AG04449 (cell line): Measurements from ENCODE around the gene ANXA2.
"Not testable (repeated sequence)": the region's sequence is repeated elsewhere in the genome, so short reads cannot be mapped to it uniquely, and the experiment has no call there.

Experiments used
- CTCF ChIA-PET: fragments of 350-600 bp; formaldehyde crosslinking; extraction: SDS; loops from one replicate; lab custom pipeline; 2021; ENCODE audit warnings: antibody characterized with exemption; lab: Yijun Ruan, JAX
- POLR2A ChIA-PET: fragments of 400-600, 350-600 bp; formaldehyde crosslinking; extraction: SDS; loops from one replicate; lab custom pipeline; 2020; ENCODE audit warnings: antibody characterized with exemption, inconsistent platforms; lab: Yijun Ruan, JAX
- DNase-seq: peaks from one replicate; pipeline ENCODE4 v3.0.0-alpha.2; 2010; ENCODE audit warnings: low read depth, low spot score
- H3K4me3 ChIP-seq: 2 replicates; pipeline ENCODE4 v1.5.1; 2011; ENCODE audit warnings: low read depth, mild to moderate bottlenecking, control low read depth, low read length
- TF ChIP-seq, protein P1 (sequence below): IDR thresholded peaks from one replicate; pipeline ENCODE4 v1.5.1; 2011; ENCODE audit warnings: mild to moderate bottlenecking, moderate library complexity, low read length, control low read depth, inconsistent platforms; ENCODE audit not compliant: insufficient read depth; ENCODE audit errors: missing control alignments

ANXA2 gene

DNA sequence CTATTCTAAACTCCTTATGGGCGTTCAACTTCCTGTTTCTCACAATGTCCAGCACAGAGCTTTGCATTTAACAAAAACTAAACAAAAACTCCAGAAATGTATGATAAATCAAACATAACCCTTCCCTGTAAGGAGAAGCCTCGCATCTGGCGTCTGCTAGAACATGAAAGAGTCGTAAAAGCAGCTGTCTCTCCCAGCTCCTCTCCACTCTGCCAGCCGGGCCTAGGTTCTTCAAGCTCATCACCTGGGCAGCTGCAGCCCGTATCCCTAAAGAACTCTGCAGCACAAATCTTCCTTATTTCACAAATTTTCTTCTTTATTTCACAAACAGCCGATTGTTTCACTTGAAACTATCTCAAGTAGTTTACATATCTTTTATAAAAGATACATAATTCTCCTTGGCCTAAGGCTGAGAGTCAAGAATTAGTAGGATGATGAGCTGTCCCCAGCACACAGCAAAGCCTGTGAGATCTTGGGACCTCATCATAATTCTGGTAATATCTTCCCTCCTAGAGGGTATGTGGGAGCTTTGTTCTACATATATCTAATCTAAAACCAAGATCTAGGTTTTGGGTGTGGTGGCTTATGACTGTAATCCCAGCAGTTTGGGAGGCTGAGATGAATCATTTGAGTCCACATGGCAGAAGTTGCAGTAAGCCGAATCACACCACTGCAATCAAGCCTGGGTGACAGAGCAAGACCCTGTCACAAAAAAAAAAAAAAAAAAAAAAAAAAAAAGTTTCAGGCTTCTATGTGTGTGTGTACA lies 35.3 kb downstream of the ANXA2 start:
- POLR2A ChIA-PET: interaction anchor here (1.0 to 2.3 kb wide), 8 partner anchors 10 to 39 kb away, joined by 3 to 24 read pairs (median 4); partner anchors contain the start of gene ANXA2
- no peak for DNase-seq
- TF ChIP-seq, protein P1, sequence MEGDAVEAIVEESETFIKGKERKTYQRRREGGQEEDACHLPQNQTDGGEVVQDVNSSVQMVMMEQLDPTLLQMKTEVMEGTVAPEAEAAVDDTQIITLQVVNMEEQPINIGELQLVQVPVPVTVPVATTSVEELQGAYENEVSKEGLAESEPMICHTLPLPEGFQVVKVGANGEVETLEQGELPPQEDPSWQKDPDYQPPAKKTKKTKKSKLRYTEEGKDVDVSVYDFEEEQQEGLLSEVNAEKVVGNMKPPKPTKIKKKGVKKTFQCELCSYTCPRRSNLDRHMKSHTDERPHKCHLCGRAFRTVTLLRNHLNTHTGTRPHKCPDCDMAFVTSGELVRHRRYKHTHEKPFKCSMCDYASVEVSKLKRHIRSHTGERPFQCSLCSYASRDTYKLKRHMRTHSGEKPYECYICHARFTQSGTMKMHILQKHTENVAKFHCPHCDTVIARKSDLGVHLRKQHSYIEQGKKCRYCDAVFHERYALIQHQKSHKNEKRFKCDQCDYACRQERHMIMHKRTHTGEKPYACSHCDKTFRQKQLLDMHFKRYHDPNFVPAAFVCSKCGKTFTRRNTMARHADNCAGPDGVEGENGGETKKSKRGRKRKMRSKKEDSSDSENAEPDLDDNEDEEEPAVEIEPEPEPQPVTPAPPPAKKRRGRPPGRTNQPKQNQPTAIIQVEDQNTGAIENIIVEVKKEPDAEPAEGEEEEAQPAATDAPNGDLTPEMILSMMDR: no peak
- CTCF ChIA-PET: interaction anchor here (1.4 to 4.4 kb wide), 6 partner anchors 9 to 158 kb away, joined by 4 to 19 read pairs (median 9); no protein-coding TSS in a partner anchor
- no peak overlapping the region for H3K4me3 ChIP-seq

DNA sequence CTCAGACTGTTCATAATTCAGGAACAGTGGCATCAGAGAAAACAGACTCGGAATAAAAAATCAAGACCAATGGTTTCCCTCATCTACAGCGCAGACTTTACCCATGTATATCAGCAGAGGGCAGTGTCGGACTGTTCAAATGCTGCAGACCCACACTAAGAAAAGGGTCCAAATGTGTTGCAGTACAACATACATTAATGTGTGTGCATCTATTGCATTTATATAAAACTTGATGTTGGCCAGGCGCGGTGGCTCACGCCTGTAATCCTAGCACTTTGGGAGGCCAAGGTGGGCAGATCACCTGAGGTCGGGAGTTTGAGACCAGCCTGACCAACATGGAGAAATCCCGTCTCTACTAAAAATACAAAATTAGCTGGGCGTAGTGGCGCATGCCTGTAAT lies 38.0 kb downstream of the ANXA2 start:
- H3K4me3 ChIP-seq, DNase-seq: not testable (repeated sequence)
- ChIA-PET CTCF (interaction anchor here (0.7 to 3.3 kb wide), 15 partner anchors 9 to 669 kb away, joined by 3 to 19 read pairs (median 4); no protein-coding TSS in a partner anchor), POLR2A (interaction anchor here (0.9 kb wide), 1 partner anchor 43 kb away, joined by 3 read pairs; no protein-coding TSS in a partner anchor)
- TF ChIP-seq, protein P1: peak; percentile 46

DNA sequence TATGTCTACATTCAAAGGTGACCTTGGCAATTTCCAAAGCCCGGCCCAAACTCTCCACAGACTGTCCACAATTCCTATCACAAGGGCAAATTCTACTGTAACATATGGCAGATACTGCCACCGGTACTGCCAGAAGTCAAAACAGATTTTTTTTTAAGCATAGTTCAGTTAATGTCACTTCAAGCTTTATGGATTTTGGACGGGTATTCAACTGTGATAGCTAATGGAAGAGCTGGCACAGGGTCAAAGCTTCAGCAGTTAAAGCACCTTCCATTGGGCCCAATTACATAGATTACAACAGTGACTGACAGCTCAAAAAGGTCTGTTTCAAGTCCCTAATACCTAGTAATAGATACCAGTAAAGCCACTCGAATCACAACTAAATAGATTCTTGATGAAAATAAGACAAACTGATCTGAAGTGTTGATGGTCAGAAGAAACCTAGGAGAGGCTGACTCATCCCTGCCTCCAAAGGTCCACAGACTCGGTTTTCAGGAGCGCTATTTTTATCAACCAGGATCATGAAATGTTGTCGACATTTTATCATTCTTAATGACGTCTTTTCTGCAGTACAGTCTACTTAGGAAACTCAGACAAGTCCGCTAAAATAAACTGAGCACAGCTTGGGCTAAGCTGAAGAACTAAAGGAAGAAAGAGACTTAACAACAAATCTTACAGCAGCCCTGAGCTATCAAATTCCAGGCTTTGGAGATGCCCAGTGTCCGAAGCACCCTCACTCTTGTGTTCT lies 38.7 kb downstream of the ANXA2 start:
- TF ChIP-seq, protein P1: no peak
- H3K4me3 ChIP-seq: no peak overlapping the region
- no peak for DNase-seq
- ChIA-PET CTCF (interaction anchor here (0.7 to 3.3 kb wide), 13 partner anchors 10 to 668 kb away, joined by 3 to 19 read pairs (median 5); no protein-coding TSS in a partner anchor), POLR2A (interaction anchor here (0.6 to 0.9 kb wide), 2 partner anchors 12 to 43 kb away, joined by 3 read pairs; no protein-coding TSS in a partner anchor)

DNA sequence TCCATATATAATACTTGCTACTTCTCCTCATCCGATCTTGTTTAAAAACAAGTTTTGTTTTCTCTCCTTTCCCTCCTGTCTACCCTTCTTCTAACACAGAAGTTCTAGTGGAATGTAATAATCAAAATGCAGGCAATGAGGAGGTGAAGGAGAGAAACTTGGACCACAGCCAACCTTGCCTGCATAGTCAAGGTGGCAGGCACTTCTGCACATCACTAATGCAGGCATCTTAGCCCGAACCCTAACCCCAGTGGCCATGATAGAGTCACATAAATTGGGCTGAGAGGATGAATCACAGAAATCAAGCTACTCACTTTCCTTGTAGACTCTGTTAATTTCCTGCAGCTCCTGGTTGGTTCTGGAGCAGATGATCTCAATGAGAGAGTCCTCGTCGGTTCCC lies 41.0 kb downstream of the ANXA2 start:
- DNase-seq: no peak
- H3K4me3 ChIP-seq: no peak overlapping the region
- POLR2A ChIA-PET: no interaction called here
- CTCF ChIA-PET: interaction anchor here (2.7 kb wide), 1 partner anchor 87 kb away, joined by 19 read pairs; no protein-coding TSS in a partner anchor
- TF ChIP-seq, protein P1: no peak

DNA sequence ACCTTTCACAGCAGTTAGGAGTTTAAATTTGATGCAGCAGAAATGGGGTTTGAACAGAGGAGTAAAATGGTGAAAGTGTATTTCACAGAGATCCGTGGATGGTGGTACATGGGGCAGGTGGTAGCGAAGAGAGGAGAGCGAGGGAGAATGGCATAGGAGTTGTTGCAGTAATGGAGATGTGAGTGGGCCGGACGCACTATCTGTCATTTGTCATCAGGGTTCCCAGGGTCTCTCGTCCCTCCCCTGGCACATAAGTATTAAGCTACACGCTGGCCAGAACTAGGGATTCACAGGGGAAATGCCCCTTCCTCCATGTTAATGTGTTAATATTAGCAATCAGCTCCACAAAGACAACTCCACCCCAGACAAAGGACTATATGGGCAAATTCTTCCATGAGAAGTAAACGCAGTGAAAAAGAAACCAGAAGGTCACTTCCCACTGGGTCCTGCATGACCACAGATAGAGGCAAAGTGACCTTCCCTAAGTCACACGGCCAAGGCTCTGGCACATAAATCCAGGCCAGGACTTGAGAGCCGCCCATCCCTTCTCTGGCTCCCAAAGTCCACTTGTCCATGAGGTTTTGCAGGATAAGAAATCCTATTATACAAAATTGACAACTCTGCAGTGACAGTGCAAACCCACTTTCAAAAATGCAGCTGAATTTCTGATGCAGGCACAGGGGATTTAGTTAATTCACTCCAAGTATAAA lies 42.5 kb downstream of the ANXA2 start:
- ChIA-PET POLR2A (interaction anchor here (0.7 kb wide), 1 partner anchor 40 kb away, joined by 3 read pairs; no protein-coding TSS in a partner anchor), CTCF (interaction anchor here (1.1 to 2.4 kb wide), 2 partner anchors 28 to 89 kb away, joined by 4 to 8 read pairs; no protein-coding TSS in a partner anchor)
- TF ChIP-seq, protein P1: no peak
- no peak overlapping the region for H3K4me3 ChIP-seq
- no peak for DNase-seq
